ENCODE measurements around the gene ADSS1.
A peak's percentile ranks its signal among the peaks of the same experiment; 100 is the strongest.

Gene ADSS1

GRCh38 chr14:104686624-104687517, 37.2 kb upstream of the ADSS1 start:
- peak in 8 of 56 donors; percentile 16 to 54 (median 34) for DNase-seq

GRCh38 chr14:104687601-104688504, 36.2 kb upstream of the ADSS1 start:
- DNase-seq: peak in 21 of 56 donors; percentile 17 to 75 (median 50)

GRCh38 chr14:104688505-104689108, 35.4 kb upstream of the ADSS1 start:
- peak in 1 of 56 donors; percentile 63 for DNase-seq

GRCh38 chr14:104689109-104689880, 34.7 kb upstream of the ADSS1 start, which contains the start of gene INF2:
INF2 (plus strand) TSS chr14:104689618; CDS start chr14:104701366, 11,748 bp downstream.
- peak in 27 of 56 donors; percentile 26 to 75 (median 52) for DNase-seq

- DNase-seq: no peak
Observed at GRCh38 chr14:104689881-104690711, 33.9 kb upstream of the ADSS1 start.

- no peak for DNase-seq
Observed at GRCh38 chr14:104690861-104691455, 33.1 kb upstream of the ADSS1 start.

- no peak for DNase-seq
Observed at GRCh38 chr14:104691546-104692260, 32.3 kb upstream of the ADSS1 start.

GRCh38 chr14:104692261-104692938, 31.6 kb upstream of the ADSS1 start:
- DNase-seq: no peak

- no peak for DNase-seq
Observed at GRCh38 chr14:104692939-104693315, 31.1 kb upstream of the ADSS1 start.

- DNase-seq: peak in 17 of 56 donors; percentile 19 to 68 (median 54)
Observed at GRCh38 chr14:104693482-104694431, 30.3 kb upstream of the ADSS1 start.

- DNase-seq: peak in 54 of 56 donors; percentile 33 to 92 (median 80)
Observed at GRCh38 chr14:104694475-104694950, 29.5 kb upstream of the ADSS1 start.

- DNase-seq: peak in 1 of 56 donors; percentile 54
Observed at GRCh38 chr14:104694991-104695659, 28.9 kb upstream of the ADSS1 start.

GRCh38 chr14:104695660-104696000, 28.4 kb upstream of the ADSS1 start:
- peak in 2 of 56 donors; percentile 42 to 44 for DNase-seq

- DNase-seq: peak in 20 of 56 donors; percentile 15 to 64 (median 41)
Observed at GRCh38 chr14:104696671-104697316, 27.2 kb upstream of the ADSS1 start.

- DNase-seq: no peak
Observed at GRCh38 chr14:104697317-104697703, 26.7 kb upstream of the ADSS1 start.

Measured in amygdala (tissue), 56 donors.